ENCODE data around the gene SUMF1. TPM values are rescaled to one million over a fixed set of nuclear protein-coding genes. Genes with fewer than 3 reads are reported as not detected.

The SUMF1 gene
- polyA plus RNA-seq, 4 donors = 46.8 to 55.1 (median 53.5) TPM

Other genes starting within 250 kb of the SUMF1 start
- gene SETMAR, start 163.9 kb downstream of the SUMF1 start, polyA plus RNA-seq (ENCODE audit: insufficient read length in 4 of 4) = 10 to 100 TPM; 29.9 to 33.4 (median 31.6) TPM
- gene ITPR1, start 26.1 kb upstream of the SUMF1 start, polyA plus RNA-seq (ENCODE audit: insufficient read length in 4 of 4) = 10 to 100 TPM; 48.1 to 61.2 (median 53.4) TPM